ENCODE results near the gene PRKACA.

PRKACA gene

DNA sequence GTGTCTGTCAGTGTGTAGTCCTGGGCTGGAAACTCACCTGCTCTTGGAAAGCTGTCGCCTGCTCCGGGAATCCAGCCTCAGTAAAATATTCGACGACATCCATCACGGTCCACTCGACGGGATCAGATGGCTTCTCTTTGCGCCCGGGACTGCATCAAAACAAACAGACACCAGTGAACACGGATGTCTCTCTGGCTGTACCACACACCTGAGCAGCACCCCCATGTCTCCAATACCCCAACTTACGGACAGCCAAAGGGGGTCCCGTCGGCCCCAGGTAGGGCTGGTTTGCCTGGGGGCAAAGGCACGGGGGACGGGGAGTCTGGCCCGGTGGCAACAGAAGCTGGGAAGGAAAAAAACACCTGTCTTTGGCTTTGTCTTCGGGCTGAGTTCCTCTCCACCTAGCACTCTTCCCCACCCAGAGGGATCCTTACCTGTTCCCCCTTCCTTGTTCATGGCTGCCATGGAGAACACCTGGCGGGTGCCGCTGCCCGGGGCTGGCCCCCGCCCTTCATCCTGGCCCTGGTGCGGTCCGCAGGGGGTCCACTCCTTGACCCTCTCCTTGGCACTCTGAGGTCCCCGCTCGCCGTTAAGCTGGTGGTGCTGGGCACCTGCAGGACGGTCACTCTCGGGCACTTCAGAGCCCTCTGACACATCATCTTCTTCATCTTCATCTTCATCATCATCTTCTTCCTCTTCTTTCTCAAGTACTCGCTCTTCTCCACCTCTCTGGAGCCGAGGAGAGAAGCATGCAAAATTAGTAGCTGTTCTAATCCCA is 28.7 kb downstream of the PRKACA start:
- ChIA-PET POLR2A (interaction anchor here (0.5 kb wide), 1 partner anchor 241 kb away, joined by 8 read pairs; no protein-coding TSS in a partner anchor), CTCF (interaction anchor here (1.5 to 2.6 kb wide), 2 partner anchors 16 to 26 kb away, joined by 3 to 12 read pairs; partner anchors contain the start of gene MISP3)
- TF ChIP-seq, protein P1, sequence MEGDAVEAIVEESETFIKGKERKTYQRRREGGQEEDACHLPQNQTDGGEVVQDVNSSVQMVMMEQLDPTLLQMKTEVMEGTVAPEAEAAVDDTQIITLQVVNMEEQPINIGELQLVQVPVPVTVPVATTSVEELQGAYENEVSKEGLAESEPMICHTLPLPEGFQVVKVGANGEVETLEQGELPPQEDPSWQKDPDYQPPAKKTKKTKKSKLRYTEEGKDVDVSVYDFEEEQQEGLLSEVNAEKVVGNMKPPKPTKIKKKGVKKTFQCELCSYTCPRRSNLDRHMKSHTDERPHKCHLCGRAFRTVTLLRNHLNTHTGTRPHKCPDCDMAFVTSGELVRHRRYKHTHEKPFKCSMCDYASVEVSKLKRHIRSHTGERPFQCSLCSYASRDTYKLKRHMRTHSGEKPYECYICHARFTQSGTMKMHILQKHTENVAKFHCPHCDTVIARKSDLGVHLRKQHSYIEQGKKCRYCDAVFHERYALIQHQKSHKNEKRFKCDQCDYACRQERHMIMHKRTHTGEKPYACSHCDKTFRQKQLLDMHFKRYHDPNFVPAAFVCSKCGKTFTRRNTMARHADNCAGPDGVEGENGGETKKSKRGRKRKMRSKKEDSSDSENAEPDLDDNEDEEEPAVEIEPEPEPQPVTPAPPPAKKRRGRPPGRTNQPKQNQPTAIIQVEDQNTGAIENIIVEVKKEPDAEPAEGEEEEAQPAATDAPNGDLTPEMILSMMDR (IDR thresholded peaks at IDR 0.05; ENCODE audit: control extremely low read depth, extremely low read depth, low read depth, missing control alignments), result no peak
- DNase-seq (ENCODE audit: extremely low spot score), result no peak

DNA sequence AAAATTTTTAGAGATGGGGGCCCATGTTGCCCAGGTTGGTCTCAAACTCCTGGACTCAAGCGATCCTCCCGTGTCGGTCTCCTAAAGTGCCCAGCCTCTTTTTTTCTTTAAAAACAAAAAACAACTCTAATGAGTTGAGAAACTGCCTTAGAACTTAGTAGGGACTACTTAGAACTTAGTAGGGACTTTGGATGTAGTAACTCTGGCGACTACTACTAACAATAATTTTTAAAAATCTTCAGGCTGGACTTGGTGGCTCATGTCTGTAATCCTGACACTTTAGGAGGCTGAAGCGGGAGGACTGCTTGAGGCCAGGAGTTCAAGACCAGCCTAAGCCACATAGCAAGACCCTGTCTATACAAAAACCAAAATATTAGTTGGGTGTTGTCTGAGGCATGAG is 31.5 kb downstream of the PRKACA start:
- TF ChIP-seq, protein P1 (IDR thresholded peaks at IDR 0.05; ENCODE audit: control extremely low read depth, extremely low read depth, low read depth, missing control alignments), result no peak
- ChIA-PET CTCF (interaction anchor here (1.6 kb wide), 1 partner anchor 50 kb away, joined by 4 read pairs; the partner anchor contains the start of gene ASF1B), POLR2A (no interaction called here)
- DNase-seq (ENCODE audit: extremely low spot score), result no peak

DNA sequence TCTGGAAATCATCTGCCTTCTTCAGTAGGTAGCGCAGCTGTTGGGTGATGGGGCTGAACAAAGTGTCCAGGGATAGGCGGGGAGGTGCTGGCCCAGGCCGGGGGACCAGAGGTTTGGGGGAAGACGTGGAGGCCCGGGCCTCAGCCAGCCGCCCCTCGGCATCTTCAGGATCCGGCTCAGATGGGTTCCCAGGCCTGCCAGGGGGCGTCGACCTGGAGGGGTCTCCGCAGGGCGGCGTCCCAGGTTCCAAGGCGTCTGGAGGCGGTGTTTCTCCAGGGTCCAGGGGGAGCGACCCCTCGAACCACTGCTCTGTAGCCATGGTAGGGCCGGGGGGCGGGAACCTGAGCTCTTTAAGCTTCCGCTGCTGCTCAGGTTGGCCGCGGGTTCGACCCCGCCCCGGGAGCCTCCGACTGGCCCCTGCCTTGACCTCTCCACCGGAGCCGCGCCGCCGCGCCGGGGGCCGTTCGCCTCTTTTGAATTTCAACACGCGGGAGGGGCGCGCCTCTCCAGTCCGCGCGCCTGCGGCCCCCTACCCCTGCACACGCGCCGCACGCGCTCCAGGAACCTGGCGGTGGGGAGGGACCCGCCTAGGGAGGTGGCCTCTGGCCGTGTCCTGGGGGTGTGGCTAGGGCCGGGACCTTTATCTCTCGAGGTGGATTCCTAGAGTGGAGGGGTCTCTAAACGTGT is 32.1 kb downstream of the PRKACA start, which contains the start of gene C19orf67:
C19orf67 (minus strand) TSS at position 475 of the 687 bp plus-strand sequence; CDS start at position 319, 156 bp downstream.
- DNase-seq (ENCODE audit: extremely low spot score), result no peak
- ChIA-PET POLR2A (no interaction called here), CTCF (interaction anchor here (1.6 kb wide), 1 partner anchor 29 kb away, joined by 4 read pairs; no protein-coding TSS in a partner anchor)
- TF ChIP-seq, protein P1 (IDR thresholded peaks at IDR 0.05; ENCODE audit: control extremely low read depth, extremely low read depth, low read depth, missing control alignments), result no peak

DNA sequence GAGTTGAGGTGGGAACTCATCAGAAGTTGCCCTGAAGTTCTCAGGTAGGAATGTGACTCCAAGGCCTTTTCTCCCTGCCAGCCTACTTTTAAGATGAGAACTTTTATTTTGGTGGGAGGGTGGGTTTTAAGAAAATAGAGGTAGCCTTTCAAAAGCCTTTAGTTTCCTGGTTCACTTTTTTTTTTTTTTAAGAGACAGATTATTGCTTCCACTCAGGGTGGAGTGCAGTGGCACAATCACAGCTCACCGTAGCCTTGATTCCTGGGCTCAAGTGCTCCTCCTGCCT is 34.9 kb downstream of the PRKACA start:
- no peak for DNase-seq (ENCODE audit: extremely low spot score)
- POLR2A ChIA-PET, result interaction anchor here (0.9 kb wide), 1 partner anchor 54 kb away, joined by 3 read pairs; the partner anchor contains the start of gene ASF1B
- TF ChIP-seq, protein P1 (IDR thresholded peaks at IDR 0.05; ENCODE audit: control extremely low read depth, extremely low read depth, low read depth, missing control alignments), result no peak
- CTCF ChIA-PET, result interaction anchor here (0.7 to 3.5 kb wide), 6 partner anchors 10 to 349 kb away, joined by 3 to 36 read pairs (median 8); partner anchors contain the start of genes ASF1B and MISP3

DNA sequence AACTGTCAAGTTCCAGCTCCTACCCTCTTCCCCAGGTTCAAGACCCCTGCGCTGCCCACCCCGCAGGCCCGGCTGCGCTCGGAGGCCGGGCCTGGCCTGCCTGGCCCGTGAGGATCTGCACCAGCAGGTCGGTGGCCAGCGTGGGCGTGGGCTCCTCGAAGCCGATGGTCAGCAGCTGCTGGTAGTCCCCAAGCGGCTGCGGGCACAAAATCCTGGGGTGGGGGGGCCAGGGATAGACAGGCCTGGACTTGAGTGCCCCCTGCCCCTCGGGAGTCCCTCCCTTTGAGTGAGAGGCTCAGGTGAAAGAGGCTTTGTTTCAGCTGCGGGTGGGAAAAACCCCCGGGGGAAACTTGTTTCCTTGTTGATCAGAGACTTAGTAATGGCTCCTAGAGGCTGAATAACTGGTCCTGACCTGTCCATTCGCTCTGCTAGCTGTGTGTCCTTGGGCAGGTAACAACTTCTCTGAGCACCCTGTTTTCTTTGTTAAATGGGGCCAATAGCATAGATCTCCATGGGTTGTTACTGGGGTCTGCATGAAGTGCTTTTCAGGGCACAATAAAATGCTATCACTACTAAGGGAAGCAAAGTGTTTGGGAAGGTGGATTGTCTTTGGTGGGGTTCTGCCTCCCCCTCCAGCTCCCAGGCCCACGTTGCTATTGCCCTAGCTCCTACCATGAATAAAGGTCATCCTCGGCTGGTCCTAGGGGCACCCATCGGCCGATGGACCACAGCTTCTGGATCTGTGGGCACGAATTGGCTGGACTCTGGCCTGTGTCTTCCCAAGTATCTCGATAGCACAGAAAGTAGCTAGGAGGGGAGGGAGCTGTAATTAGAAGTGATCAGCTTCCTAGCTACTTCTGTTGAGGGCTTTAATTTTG is 35.5 kb downstream of the PRKACA start:
- POLR2A ChIA-PET, result interaction anchor here (0.9 to 1.5 kb wide), 2 partner anchors 55 to 76 kb away, joined by 3 to 6 read pairs; partner anchors contain the start of genes ASF1B and RFX1
- TF ChIP-seq, protein P1 (IDR thresholded peaks at IDR 0.05; ENCODE audit: control extremely low read depth, extremely low read depth, low read depth, missing control alignments), result no peak
- peak; percentile 52 for DNase-seq (ENCODE audit: extremely low spot score)
- CTCF ChIA-PET, result interaction anchor here (0.6 to 3.5 kb wide), 8 partner anchors 9 to 480 kb away, joined by 3 to 36 read pairs (median 3); partner anchors contain the start of genes ASF1B and MISP3

Data from GM10248 (cell line).